ENCODE measurements around the gene CPT2.

- no peak for TF ChIP-seq EZH2 (IDR thresholded peaks at IDR 0.05; ENCODE audit: low read length, missing control alignments)
- no peak for TF ChIP-seq CTCF (conservative IDR thresholded peaks at IDR 0.05 in 1 of 2, IDR thresholded peaks at IDR 0.05 in 1 of 2; ENCODE audit: low read depth in 1 of 2, low read length in 2 of 2)
Observed at GRCh38 chr1:53260631-53261247, 64.1 kb downstream of the CPT2 start.
